Astrocyte (in vitro differentiated cells and primary cell): ENCODE results near the gene UGT1A4. TPM values are rescaled to one million over a fixed set of nuclear protein-coding genes. Genes with fewer than 3 reads are reported as not detected.

Experiments
- DNase-seq: peaks from one replicate; pipeline ENCODE4 v3.0.0-alpha.2; 2010; ENCODE audit warnings: low read depth
- FAIRE-seq: peaks from 2 replicates; lab custom pipeline; 2011; peaks lifted over from hg19 to GRCh38; lab: Jason Lieb, UNC
- H2AFZ ChIP-seq: 2 replicates; pipeline ENCODE4 v1.6.0; 2012; ENCODE audit warnings: low read depth, low read length, inconsistent platforms
- H3K27ac ChIP-seq: 2 replicates; pipeline ENCODE4 v1.5.1; 2011; ENCODE audit warnings: low read depth, low read length, inconsistent platforms
- H3K27me3 ChIP-seq: 2 replicates; pipeline ENCODE4 v1.6.0; 2011; ENCODE audit warnings: low read length, inconsistent platforms; ENCODE audit not compliant: insufficient read depth
- H3K36me3 ChIP-seq: 2 replicates; pipeline ENCODE4 v1.5.1; 2011; ENCODE audit warnings: low read length, inconsistent platforms; ENCODE audit not compliant: insufficient read depth
- H3K4me1 ChIP-seq: 2 replicates; pipeline ENCODE4 v1.5.1; 2011; ENCODE audit warnings: low read length, inconsistent platforms; ENCODE audit not compliant: insufficient read depth
- H3K4me2 ChIP-seq: 2 replicates; pipeline ENCODE4 v1.6.0; 2012; ENCODE audit warnings: low read length, inconsistent platforms
- H3K4me3 ChIP-seq: 2 replicates; pipeline ENCODE4 v1.5.1; 2011; ENCODE audit warnings: low read depth, mild to moderate bottlenecking, low read length, inconsistent platforms; ENCODE audit not compliant: insufficient read depth
- H3K79me2 ChIP-seq: 2 replicates; pipeline ENCODE4 v1.6.0; 2012; ENCODE audit warnings: mild to moderate bottlenecking, low read length, inconsistent platforms; ENCODE audit not compliant: insufficient read depth
- H3K9ac ChIP-seq: 2 replicates; pipeline ENCODE4 v1.6.0; 2012; ENCODE audit warnings: mild to moderate bottlenecking, low read length, inconsistent platforms
- H3K9me3 ChIP-seq: 2 replicates; pipeline ENCODE4 v1.5.1; 2012; ENCODE audit warnings: low read depth, mild to moderate bottlenecking, low read length, inconsistent platforms; ENCODE audit not compliant: insufficient read depth
- H4K20me1 ChIP-seq: 2 replicates; pipeline ENCODE4 v1.6.0; 2012; ENCODE audit warnings: low read length, inconsistent platforms; ENCODE audit not compliant: insufficient read depth
- H3K27ac Mint-ChIP-seq: one replicate; pipeline ENCODE4 v1.8.0; 2021; ENCODE audit warnings: mild to moderate bottlenecking, mixed read lengths; ENCODE audit not compliant: unreplicated experiment
- H3K27me3 Mint-ChIP-seq: one replicate; pipeline ENCODE4 v1.8.0; 2021; ENCODE audit warnings: low read depth, mixed read lengths; ENCODE audit not compliant: unreplicated experiment
- H3K36me3 Mint-ChIP-seq: one replicate; pipeline ENCODE4 v1.8.0; 2021; ENCODE audit warnings: low read depth, mixed read lengths; ENCODE audit not compliant: unreplicated experiment
- H3K4me1 Mint-ChIP-seq: one replicate; pipeline ENCODE4 v1.8.0; 2021; ENCODE audit warnings: low read depth, mixed read lengths; ENCODE audit not compliant: unreplicated experiment
- H3K4me3 Mint-ChIP-seq: one replicate; pipeline ENCODE4 v1.8.0; 2021; ENCODE audit warnings: mild to moderate bottlenecking, moderate library complexity, mixed read lengths; ENCODE audit not compliant: unreplicated experiment
- H3K9me3 Mint-ChIP-seq: one replicate; pipeline ENCODE4 v1.8.0; 2021; ENCODE audit warnings: mild to moderate bottlenecking, mixed read lengths; ENCODE audit not compliant: unreplicated experiment
- CTCF ChIP-seq: IDR thresholded peaks from 2 replicates; pipeline ENCODE4 v1.5.1; 2011; ENCODE audit warnings: low read depth, mild to moderate bottlenecking, inconsistent platforms, low read length, moderate library complexity; ENCODE audit not compliant: insufficient read depth
- EZH2 ChIP-seq: IDR thresholded peaks from 2 replicates; pipeline ENCODE4 v1.6.1; 2012; ENCODE audit warnings: mild to moderate bottlenecking, low read length, inconsistent platforms; ENCODE audit not compliant: insufficient read depth
- total RNA-seq: library from RNA; stranded (reverse); gene quantifications from 2 replicates; pipeline ENCODE4 v1.2.1, GENCODE V29; 2021

The UGT1A4 gene
- total RNA-seq, 1 donor from 2014 or later: not detected

DNA sequence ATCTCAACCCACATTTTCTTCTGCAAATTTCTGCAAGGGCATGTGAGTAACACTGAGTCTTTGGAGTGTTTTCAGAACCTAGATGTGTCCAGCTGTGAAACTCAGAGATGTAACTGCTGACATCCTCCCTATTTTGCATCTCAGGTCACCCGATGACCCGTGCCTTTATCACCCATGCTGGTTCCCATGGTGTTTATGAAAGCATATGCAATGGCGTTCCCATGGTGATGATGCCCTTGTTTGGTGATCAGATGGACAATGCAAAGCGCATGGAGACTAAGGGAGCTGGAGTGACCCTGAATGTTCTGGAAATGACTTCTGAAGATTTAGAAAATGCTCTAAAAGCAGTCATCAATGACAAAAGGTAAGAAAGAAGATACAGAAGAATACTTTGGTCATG, 49.5 kb downstream of the UGT1A4 start:
- FAIRE-seq (no peak), DNase-seq (no peak)
- no peaks in the 10 kb centered on the region for H4K20me1 ChIP-seq
- H3K4me3 Mint-ChIP-seq: no peak overlapping the region
- no peak overlapping the region for H3K27ac Mint-ChIP-seq
- no peaks in the 10 kb centered on the region for H3K9me3 ChIP-seq
- no peaks in the 10 kb centered on the region for H3K9me3 Mint-ChIP-seq
- no peaks in the 10 kb centered on the region for H3K27me3 ChIP-seq
- H3K9ac ChIP-seq: no peak overlapping the region
- no peak overlapping the region for H3K27ac ChIP-seq
- no peak overlapping the region for H3K4me2 ChIP-seq
- TF ChIP-seq CTCF (no peak), EZH2 (no peak)
- H2AFZ ChIP-seq: no peak overlapping the region
- peaks cover 12% of the 10 kb centered on the region for H3K4me1 ChIP-seq
- no peaks in the 10 kb centered on the region for H3K36me3 ChIP-seq
- no peaks in the 10 kb centered on the region for H3K36me3 Mint-ChIP-seq
- H3K4me1 Mint-ChIP-seq: peaks cover 6% of the 10 kb centered on the region
- H3K27me3 Mint-ChIP-seq: peaks cover 2% of the 10 kb centered on the region
- no peak overlapping the region for H3K4me3 ChIP-seq
- H3K79me2 ChIP-seq: no peaks in the 10 kb centered on the region

DNA sequence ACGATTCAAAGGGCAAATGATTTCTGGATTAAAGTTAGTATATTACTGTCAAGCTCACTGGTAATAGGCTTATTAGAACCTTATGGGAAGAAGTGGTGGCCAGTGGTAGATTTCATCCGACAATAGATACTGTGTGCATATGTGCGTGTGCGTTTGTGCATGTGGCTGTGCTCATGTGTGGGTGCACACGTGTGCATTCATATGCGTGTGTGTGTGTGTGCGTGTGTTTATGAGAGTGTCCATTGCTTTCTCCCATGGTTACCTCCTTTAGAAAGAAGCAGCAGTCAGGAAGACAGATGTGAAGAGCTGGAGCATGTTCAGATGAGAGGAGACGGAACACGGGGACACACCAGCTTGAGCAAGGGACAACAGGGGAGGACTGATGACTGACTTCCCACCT, 50.7 kb downstream of the UGT1A4 start:
- DNase-seq (no peak), FAIRE-seq (no peak)
- peaks cover 6% of the 10 kb centered on the region for H3K4me1 ChIP-seq
- no peak overlapping the region for H3K9ac ChIP-seq
- H3K4me3 ChIP-seq: no peak overlapping the region
- H3K36me3 ChIP-seq: no peaks in the 10 kb centered on the region
- H4K20me1 ChIP-seq: no peaks in the 10 kb centered on the region
- H3K4me1 Mint-ChIP-seq: peaks cover 3% of the 10 kb centered on the region
- no peaks in the 10 kb centered on the region for H3K9me3 ChIP-seq
- no peak overlapping the region for H3K4me2 ChIP-seq
- H3K9me3 Mint-ChIP-seq: no peaks in the 10 kb centered on the region
- no peak overlapping the region for H3K4me3 Mint-ChIP-seq
- H3K27ac ChIP-seq: no peak overlapping the region
- no peaks in the 10 kb centered on the region for H3K79me2 ChIP-seq
- no peaks in the 10 kb centered on the region for H3K27me3 ChIP-seq
- no peaks in the 10 kb centered on the region for H3K36me3 Mint-ChIP-seq
- no peak for TF ChIP-seq CTCF
- no peak for TF ChIP-seq EZH2
- H3K27ac Mint-ChIP-seq: no peak overlapping the region
- H2AFZ ChIP-seq: no peak overlapping the region
- H3K27me3 Mint-ChIP-seq: peaks cover 2% of the 10 kb centered on the region

DNA sequence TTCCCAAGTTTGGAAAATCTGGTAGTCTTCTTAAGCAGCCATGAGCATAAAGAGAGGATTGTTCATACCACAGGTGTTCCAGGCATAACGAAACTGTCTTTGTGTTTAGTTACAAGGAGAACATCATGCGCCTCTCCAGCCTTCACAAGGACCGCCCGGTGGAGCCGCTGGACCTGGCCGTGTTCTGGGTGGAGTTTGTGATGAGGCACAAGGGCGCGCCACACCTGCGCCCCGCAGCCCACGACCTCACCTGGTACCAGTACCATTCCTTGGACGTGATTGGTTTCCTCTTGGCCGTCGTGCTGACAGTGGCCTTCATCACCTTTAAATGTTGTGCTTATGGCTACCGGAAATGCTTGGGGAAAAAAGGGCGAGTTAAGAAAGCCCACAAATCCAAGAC, 53.6 kb downstream of the UGT1A4 start:
- H3K79me2 ChIP-seq: no peaks in the 10 kb centered on the region

More for the DNA sequence above, 53.6 kb downstream of the UGT1A4 start:
- no peaks in the 10 kb centered on the region for H3K36me3 Mint-ChIP-seq
- Histone ChIP-seq H3K4me1 (no peaks in the 10 kb centered on the region), H2AFZ (no peak overlapping the region), H4K20me1 (no peaks in the 10 kb centered on the region), H3K4me2 (no peak overlapping the region), H3K9ac (no peak overlapping the region), H3K4me3 (no peak overlapping the region), H3K27ac (no peak overlapping the region), H3K9me3 (peaks cover 8% of the 10 kb centered on the region), H3K27me3 (no peaks in the 10 kb centered on the region), H3K36me3 (no peaks in the 10 kb centered on the region)
- no peak for DNase-seq
- H3K27me3 Mint-ChIP-seq: no peaks in the 10 kb centered on the region
- H3K4me1 Mint-ChIP-seq: no peaks in the 10 kb centered on the region
- no peak overlapping the region for H3K27ac Mint-ChIP-seq
- no peak overlapping the region for H3K4me3 Mint-ChIP-seq
- peaks cover 11% of the 10 kb centered on the region for H3K9me3 Mint-ChIP-seq
- no peak for FAIRE-seq
- TF ChIP-seq EZH2 (no peak), CTCF (no peak)
